ENCODE data around the gene SLC35G3.
"Not testable (repeated sequence)": the region's sequence is repeated elsewhere in the genome, so short reads cannot be mapped to it uniquely, and the experiment has no call there.

Gene SLC35G3

GRCh38 chr17:35213412-35213940 lies 19.3 kb upstream of the SLC35G3 start:
- no peak overlapping the region for H3K4me3 ChIP-seq (ENCODE audit: low read depth, low read length)
- no peak for DNase-seq (ENCODE audit: low read depth)

DNA sequence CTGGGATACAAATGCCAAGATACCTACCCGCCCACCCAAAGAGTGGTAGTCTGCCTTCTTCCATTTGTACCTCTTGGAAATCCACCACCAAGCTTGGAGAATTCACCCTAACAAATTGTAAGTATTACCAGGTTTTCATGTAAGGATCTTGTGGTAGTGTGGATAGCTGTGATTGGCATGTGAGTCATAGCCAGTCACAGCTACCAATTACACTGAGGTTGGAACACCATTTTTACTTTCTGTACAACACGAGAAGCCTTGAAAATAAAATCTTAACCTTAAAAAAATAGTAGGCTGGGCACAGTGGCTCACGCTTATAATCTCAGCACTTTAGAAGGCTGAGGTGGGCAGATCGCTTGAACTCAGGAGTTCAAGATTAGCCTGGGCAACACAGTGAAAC lies 18.5 kb upstream of the SLC35G3 start:
- DNase-seq (ENCODE audit: low read depth): no peak
- H3K4me3 ChIP-seq (ENCODE audit: low read depth, low read length): no peak overlapping the region

- no peak for DNase-seq (ENCODE audit: low read depth)
- no peak overlapping the region for H3K4me3 ChIP-seq (ENCODE audit: low read depth, low read length)
Measured at GRCh38 chr17:35210741-35211140, 16.5 kb upstream of the SLC35G3 start.

DNA sequence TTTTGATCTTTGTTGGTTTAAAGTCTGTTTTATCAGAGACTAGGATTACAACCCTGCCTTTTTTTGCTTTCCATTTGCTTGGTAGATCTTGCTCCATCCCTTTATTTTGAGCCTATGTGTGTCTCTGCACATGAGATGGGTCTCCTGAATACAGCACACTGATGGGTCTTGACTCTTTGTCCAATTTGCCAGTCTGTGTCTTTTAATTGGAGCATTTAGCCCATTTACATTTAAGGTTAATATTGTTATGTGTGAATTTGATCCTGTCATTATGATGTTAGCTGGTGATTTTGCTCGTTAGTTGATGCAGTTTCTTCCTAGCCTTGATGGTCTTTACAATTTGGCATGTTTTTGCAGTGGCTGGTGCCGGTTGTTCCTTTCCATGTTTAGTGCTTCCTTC lies 8.4 kb upstream of the SLC35G3 start:
- H3K4me3 ChIP-seq (ENCODE audit: low read depth, low read length); DNase-seq (ENCODE audit: low read depth): not testable (repeated sequence)

- H3K4me3 ChIP-seq (ENCODE audit: low read depth, low read length); DNase-seq (ENCODE audit: low read depth): not testable (repeated sequence)
Measured at GRCh38 chr17:35195062-35195461, 869 bp upstream of the SLC35G3 start.

DNA sequence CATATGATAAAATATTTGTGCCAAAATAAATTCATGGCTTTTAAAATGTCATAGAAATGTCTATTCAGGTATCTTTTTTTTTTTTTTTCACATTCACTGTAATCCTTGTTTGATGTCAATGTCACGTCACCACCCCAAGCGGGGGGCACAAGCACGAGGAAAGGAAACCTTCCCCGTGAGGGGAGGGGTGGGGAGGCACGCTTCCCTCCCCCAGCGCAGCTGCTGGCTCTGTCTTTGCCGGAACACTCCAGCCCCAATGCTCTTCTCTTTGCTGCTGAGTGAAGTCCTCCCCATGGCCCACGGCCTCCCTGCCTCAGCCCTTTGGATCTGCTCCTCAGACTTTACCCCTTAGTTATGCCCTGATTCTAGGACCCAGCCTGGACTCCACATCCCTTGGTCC lies 1.5 kb downstream of the SLC35G3 start:
- no peak for DNase-seq (ENCODE audit: low read depth)

DNA sequence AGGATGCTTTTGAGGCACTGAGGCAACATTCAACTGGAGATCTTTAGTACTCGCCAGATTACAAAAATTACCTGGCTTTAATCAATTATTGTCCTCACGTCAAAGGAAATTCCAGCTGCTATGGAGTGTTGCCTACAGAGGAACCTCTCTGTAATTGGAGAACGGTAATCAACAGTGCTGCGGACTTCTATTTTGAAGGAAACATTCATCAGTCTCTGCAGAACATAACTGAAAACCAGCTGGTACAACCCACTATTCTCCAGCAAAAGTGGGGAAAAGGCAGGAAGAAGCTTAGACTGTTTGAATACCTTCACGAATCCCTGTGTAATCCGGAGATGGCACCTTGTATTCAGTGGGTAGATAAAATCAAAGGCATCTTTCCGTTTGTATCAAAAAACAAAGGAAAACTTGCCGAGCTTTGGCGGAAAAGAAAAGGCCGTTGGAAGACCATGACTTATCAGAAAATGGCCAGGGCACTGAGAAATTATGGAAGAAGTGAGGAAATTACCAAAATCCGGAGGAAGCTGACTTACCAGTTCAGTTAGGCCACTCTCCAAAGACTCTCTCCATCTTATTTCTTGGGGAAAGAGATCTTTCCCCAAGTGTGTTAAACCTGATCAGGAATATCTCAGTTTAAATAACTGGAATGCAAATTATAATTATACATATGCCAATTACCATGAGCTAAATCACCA lies 3.0 kb downstream of the SLC35G3 start:
- no peak for DNase-seq (ENCODE audit: low read depth)
- H3K4me3 ChIP-seq (ENCODE audit: low read depth, low read length): no peak overlapping the region

More for the DNA sequence above, 1.5 kb downstream of the SLC35G3 start:
- H3K4me3 ChIP-seq (ENCODE audit: low read depth, low read length): no peak overlapping the region

DNA sequence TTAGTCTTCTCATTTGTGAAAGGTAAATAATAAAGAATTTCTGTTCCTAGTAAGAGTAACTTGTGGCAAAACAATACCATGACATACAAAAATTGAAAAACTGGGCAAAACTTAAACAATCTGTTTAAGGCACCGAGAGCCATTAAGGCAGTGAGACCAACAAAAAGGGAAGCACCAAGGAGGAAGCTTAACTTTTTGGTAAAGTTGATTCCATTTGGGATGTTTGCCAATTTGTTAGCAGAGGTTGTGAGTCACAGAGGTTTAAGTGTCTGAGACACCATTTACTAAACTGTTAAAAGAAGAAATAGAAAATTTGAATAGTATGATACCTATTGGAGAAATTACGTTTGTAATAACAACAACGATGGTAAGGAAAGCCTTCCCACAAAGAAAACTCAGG lies 4.9 kb downstream of the SLC35G3 start:
- DNase-seq (ENCODE audit: low read depth): no peak
- no peak overlapping the region for H3K4me3 ChIP-seq (ENCODE audit: low read depth, low read length)

DNA sequence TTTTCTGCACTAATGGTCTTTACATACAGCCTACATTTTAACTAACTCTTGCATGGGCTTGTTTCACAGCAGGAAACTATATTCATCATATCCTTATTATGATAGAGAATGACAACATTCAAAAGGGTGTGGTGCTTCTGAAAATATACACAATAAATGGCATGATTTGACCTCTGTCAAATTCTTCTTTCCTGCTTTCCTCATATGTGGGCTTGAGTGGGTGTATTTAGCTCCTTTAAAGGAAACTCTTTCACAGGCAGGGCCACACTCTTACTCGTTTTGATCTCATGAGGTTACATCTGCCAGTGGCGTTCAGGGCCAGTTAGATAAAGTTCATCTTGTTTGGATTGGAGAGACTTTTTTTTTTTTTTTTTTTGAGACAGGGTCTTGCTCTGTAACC lies 6.1 kb downstream of the SLC35G3 start:
- no peak for DNase-seq (ENCODE audit: low read depth)
- H3K4me3 ChIP-seq (ENCODE audit: low read depth, low read length): no peak overlapping the region

- DNase-seq (ENCODE audit: low read depth): no peak
- H3K4me3 ChIP-seq (ENCODE audit: low read depth, low read length): no peak overlapping the region
Measured at GRCh38 chr17:35187481-35187880, 6.7 kb downstream of the SLC35G3 start.

DNA sequence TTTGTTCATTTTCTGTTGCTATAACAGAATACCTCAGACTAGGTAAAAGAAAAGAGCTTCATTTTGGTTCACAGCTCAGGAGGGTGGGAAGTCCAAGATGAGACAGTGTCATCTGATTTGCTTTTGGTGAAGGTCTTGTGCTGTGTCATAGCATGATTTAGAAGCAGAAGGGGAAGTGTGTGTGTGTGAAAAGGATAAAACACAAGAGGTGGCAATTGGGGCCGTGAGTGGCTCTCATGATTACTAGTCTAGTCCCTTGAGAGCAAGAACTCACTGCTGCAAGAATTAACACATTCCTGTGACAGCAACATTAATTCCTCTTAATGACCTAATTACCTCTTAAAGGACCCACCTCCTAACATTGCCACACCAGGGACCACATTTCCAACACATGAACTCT lies 8.3 kb downstream of the SLC35G3 start:
- no peak overlapping the region for H3K4me3 ChIP-seq (ENCODE audit: low read depth, low read length)
- no peak for DNase-seq (ENCODE audit: low read depth)

DNA sequence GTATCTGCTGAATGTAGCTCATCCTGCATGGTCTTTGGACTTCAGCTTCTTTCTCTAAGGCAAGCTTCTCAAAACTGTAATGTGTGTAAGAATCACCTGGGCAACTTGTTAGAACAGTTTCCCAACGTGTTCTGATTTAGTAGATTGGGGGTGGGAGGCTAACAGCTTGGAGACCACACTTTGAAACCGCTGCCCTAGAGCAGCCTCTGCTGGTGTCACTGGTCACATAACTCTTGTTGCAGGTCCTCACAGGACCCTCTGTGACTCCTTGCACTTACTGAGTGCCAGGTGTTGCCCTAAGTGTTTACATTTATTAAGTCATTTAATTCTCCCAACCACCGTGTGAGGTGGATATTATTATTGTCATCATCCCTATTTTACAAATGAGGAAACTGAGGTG lies 9.9 kb downstream of the SLC35G3 start:
- no peak overlapping the region for H3K4me3 ChIP-seq (ENCODE audit: low read depth, low read length)
- no peak for DNase-seq (ENCODE audit: low read depth)

GRCh38 chr17:35183332-35183731 lies 10.9 kb downstream of the SLC35G3 start:
- DNase-seq (ENCODE audit: low read depth): no peak
- no peak overlapping the region for H3K4me3 ChIP-seq (ENCODE audit: low read depth, low read length)

GRCh38 chr17:35179379-35179778 lies 14.8 kb downstream of the SLC35G3 start:
- not testable (repeated sequence) for H3K4me3 ChIP-seq (ENCODE audit: low read depth, low read length); DNase-seq (ENCODE audit: low read depth)

DNA sequence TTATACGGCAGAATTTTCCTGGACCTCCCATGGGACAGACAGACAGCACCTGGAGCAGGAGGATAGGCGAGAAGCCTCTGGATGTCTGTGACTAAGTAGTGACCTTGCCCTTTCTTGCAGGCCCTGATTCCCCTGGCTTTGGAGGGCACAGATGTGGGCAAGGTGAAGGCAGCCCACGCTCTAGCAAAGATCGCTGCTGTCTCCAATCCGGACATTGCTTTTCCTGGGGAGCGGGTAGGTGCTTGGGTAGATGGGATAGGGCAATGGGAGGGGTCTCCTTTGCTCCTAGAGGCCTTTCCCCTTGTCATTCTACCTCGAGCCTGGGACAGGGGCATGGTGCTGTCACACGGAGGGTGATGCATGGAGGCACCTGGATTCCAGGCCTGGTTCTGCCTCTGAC lies 17.3 kb downstream of the SLC35G3 start:
- H3K4me3 ChIP-seq (ENCODE audit: low read depth, low read length): no peak overlapping the region
- no peak for DNase-seq (ENCODE audit: low read depth)

DNA sequence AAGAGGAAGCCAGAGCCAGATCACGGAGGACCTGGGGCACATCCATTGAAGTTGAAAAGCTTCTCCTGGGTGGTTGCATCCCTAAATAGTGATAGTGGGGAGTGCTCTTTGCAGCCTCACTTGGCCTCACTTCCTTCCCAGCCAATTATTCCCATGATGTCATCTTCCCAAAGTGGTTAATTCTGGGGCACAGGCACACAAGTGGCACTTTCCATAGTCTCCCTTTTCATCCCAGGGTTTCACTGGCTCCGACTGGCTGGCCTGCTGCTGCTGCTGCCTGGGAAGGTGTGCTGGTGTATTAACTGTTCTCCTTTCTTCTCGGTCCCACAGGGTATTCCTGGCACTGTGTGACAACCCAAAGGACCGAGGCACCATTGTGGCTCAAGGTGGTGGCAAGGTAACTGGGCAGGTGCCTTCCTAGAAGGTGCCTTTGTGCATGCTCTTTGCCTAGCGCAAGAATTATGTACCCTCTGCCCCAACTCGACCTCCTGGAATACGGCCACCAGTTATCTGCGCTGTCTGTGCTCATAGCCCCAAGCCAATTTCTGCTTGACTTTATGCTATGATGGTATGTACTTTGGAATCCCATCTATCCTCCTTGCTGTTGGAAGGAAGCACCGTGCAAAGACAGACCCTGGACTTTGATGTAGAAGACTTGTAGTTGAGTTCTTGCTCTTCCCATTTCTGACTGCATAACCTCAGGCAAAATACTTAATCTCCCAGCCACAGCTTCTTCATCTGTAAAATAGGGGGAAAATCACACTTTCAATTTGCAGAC lies 18.4 kb downstream of the SLC35G3 start:
- no peak for DNase-seq (ENCODE audit: low read depth)
- no peak overlapping the region for H3K4me3 ChIP-seq (ENCODE audit: low read depth, low read length)

GRCh38 chr17:35174835-35175334 lies 19.3 kb downstream of the SLC35G3 start:
- no peak overlapping the region for H3K4me3 ChIP-seq (ENCODE audit: low read depth, low read length)
- no peak for DNase-seq (ENCODE audit: low read depth)

DNA sequence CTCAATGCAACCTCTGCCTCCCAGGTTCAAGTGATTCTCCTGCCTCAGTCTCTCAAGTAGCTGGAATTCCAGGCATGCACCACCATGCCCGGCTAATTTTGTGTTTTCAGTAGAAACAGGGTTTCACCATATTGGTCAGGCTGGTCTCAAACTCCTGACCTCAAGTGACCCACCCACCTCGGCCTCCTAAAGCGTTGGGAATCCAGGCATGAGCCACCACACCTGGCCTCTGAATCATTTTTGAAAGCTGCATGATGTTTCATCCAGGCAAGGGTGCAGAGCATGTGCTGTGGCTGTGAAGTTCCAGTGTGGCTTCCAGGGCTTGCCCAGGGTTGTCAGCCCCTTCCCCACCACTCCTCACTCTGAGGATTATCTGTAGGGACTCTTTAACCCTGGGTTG lies 21.9 kb downstream of the SLC35G3 start:
- DNase-seq (ENCODE audit: low read depth); H3K4me3 ChIP-seq (ENCODE audit: low read depth, low read length): not testable (repeated sequence)

DNA sequence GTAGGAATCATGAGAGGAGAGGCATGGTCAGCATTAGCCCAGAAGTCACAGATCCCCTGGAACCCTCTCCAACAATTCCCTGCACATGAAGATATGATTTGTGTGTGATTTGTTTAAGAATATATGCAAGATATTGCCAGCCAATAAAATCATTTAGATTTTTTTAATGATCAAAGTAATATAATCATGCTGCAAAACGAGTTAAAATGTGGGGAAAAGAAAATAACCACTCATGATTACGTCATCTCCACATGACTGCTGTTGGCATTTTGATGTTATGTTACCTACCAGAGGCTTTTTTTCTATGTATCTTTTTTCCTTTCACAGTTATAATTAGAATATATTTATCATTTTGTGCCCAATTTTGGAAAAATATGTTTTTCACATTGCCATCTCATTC lies 22.4 kb downstream of the SLC35G3 start:
- DNase-seq (ENCODE audit: low read depth): no peak
- no peak overlapping the region for H3K4me3 ChIP-seq (ENCODE audit: low read depth, low read length)

GRCh38 chr17:35170968-35171771 lies 23.0 kb downstream of the SLC35G3 start:
- no peak overlapping the region for H3K4me3 ChIP-seq (ENCODE audit: low read depth, low read length)
- DNase-seq (ENCODE audit: low read depth): no peak
